ENCODE data around the gene ZNF567. TPM values are rescaled to one million over a fixed set of nuclear protein-coding genes. Genes with fewer than 3 reads are reported as not detected.
"Not testable (repeated sequence)": the region's sequence is repeated elsewhere in the genome, so short reads cannot be mapped to it uniquely, and the experiment has no call there.

ZNF567 gene
- total and polyA plus RNA-seq, 4 donors: 1.7 to 4.3 (median 2.6) TPM

- Histone ChIP-seq H3K36me3 (ENCODE audit: control insufficient read depth in 4 of 4, insufficient read depth in 3 of 4, low read depth in 1 of 4, low read length in 3 of 4) (peaks cover 12 to 54% (median 49%) of the 10 kb centered on the region in 4 donors), H3K9me3 (ENCODE audit: control insufficient read depth in 4 of 4, low read length in 3 of 4) (peaks cover 56 to 84% (median 66%) of the 10 kb centered on the region in 4 donors), H3K27ac (ENCODE audit: low read depth in 1 of 2, low read length in 2 of 2) (no peak overlapping the region), H3K27me3 (ENCODE audit: control insufficient read depth in 4 of 4, insufficient read depth in 4 of 4, low read length in 3 of 4) (no peaks in the 10 kb centered on the region), H3K4me3 (ENCODE audit: low read depth in 1 of 3, low read length in 3 of 3) (peak overlapping the region in 2 of 3 donors; percentile 25 to 79), H3K4me1 (ENCODE audit: control insufficient read depth in 4 of 4, insufficient read depth in 4 of 4, low read length in 3 of 4) (no peaks in the 10 kb centered on the region), H3K9ac (ENCODE audit: low read depth in 1 of 2, low read length in 2 of 2) (no peak overlapping the region)
- 98% methylated on average over 10 of the region's 10 CpGs for WGBS
- TF ChIP-seq RXRA (IDR thresholded peaks at IDR 0.05): no peak
- TF ChIP-seq EGR1 (IDR thresholded peaks at IDR 0.05; ENCODE audit: low read depth in 2 of 2): no peak
- no peak for TF ChIP-seq TAF1 (conservative IDR thresholded peaks at IDR 0.05)
- TF ChIP-seq ZBTB33 (IDR thresholded peaks at IDR 0.05): no peak
- no peak for TF ChIP-seq JUND (IDR thresholded peaks at IDR 0.05)
- TF ChIP-seq CTCF (IDR thresholded peaks at IDR 0.05; ENCODE audit: low read depth, low read length, missing input control): no peak
- TF ChIP-seq MAX (IDR thresholded peaks at IDR 0.05): no peak
- no peak for TF ChIP-seq NR2F2 (IDR thresholded peaks at IDR 0.05)
- no peak for DNase-seq (ENCODE audit: low spot score)
Measured at GRCh38 chr19:36748431-36749275, 61.2 kb downstream of the ZNF567 start.

- not testable (repeated sequence) for DNase-seq (ENCODE audit: low spot score); H3K27me3 ChIP-seq (ENCODE audit: control insufficient read depth in 4 of 4, insufficient read depth in 4 of 4, low read length in 3 of 4); H3K9ac ChIP-seq (ENCODE audit: low read depth in 1 of 2, low read length in 2 of 2); H3K27ac ChIP-seq (ENCODE audit: low read depth in 1 of 2, low read length in 2 of 2); H3K4me1 ChIP-seq (ENCODE audit: control insufficient read depth in 4 of 4, insufficient read depth in 4 of 4, low read length in 3 of 4)
- Histone ChIP-seq H3K9me3 (ENCODE audit: control insufficient read depth in 4 of 4, low read length in 3 of 4) (peaks cover 50 to 89% (median 66%) of the 10 kb centered on the region in 4 donors), H3K4me3 (ENCODE audit: low read depth in 1 of 3, low read length in 3 of 3) (peak overlapping the region in 2 of 3 donors; percentile 25 to 79), H3K36me3 (ENCODE audit: control insufficient read depth in 4 of 4, insufficient read depth in 3 of 4, low read depth in 1 of 4, low read length in 3 of 4) (peaks cover 10 to 57% (median 50%) of the 10 kb centered on the region in 4 donors)
- 99% methylated on average over 8 of the region's 8 CpGs for WGBS
Measured at GRCh38 chr19:36749613-36750012, 62.2 kb downstream of the ZNF567 start.

GRCh38 chr19:36750066-36750691 lies 62.8 kb downstream of the ZNF567 start:
- peaks cover 47 to 92% (median 71%) of the 10 kb centered on the region in 4 donors for H3K9me3 ChIP-seq (ENCODE audit: control insufficient read depth in 4 of 4, low read length in 3 of 4)
- no peak for DNase-seq (ENCODE audit: low spot score)
- H3K27ac ChIP-seq (ENCODE audit: low read depth in 1 of 2, low read length in 2 of 2): no peak overlapping the region
- H3K4me3 ChIP-seq (ENCODE audit: low read depth in 1 of 3, low read length in 3 of 3): peak overlapping the region in 2 of 3 donors; percentile 25 to 79
- H3K4me1 ChIP-seq (ENCODE audit: control insufficient read depth in 4 of 4, insufficient read depth in 4 of 4, low read length in 3 of 4): no peaks in the 10 kb centered on the region
- H3K9ac ChIP-seq (ENCODE audit: low read depth in 1 of 2, low read length in 2 of 2): no peak overlapping the region
- 98% methylated on average over 4 of the region's 4 CpGs for WGBS
- TF ChIP-seq ZBTB33 (IDR thresholded peaks at IDR 0.05) (no peak), GABPA (IDR thresholded peaks at IDR 0.05 in 1 of 2, conservative IDR thresholded peaks at IDR 0.05 in 1 of 2) (no peak), JUND (IDR thresholded peaks at IDR 0.05) (no peak), MAX (IDR thresholded peaks at IDR 0.05) (no peak), NR2F2 (IDR thresholded peaks at IDR 0.05) (no peak), ATF3 (IDR thresholded peaks at IDR 0.05) (no peak), RXRA (IDR thresholded peaks at IDR 0.05) (no peak), SP1 (IDR thresholded peaks at IDR 0.05) (no peak), HNF4G (IDR thresholded peaks at IDR 0.05) (no peak)
- H3K27me3 ChIP-seq (ENCODE audit: control insufficient read depth in 4 of 4, insufficient read depth in 4 of 4, low read length in 3 of 4): no peaks in the 10 kb centered on the region
- peaks cover 11 to 61% (median 55%) of the 10 kb centered on the region in 4 donors for H3K36me3 ChIP-seq (ENCODE audit: control insufficient read depth in 4 of 4, insufficient read depth in 3 of 4, low read depth in 1 of 4, low read length in 3 of 4)

Data from liver (tissue), 9 donors.